COLO829 (cell line): Measurements from ENCODE around the gene DGCR8.

ENCODE experiments used
- DNase-seq: peaks from one replicate; pipeline ENCODE4 v3.0.0; 2012; ENCODE audit warnings: low spot score

DGCR8 gene

DNA sequence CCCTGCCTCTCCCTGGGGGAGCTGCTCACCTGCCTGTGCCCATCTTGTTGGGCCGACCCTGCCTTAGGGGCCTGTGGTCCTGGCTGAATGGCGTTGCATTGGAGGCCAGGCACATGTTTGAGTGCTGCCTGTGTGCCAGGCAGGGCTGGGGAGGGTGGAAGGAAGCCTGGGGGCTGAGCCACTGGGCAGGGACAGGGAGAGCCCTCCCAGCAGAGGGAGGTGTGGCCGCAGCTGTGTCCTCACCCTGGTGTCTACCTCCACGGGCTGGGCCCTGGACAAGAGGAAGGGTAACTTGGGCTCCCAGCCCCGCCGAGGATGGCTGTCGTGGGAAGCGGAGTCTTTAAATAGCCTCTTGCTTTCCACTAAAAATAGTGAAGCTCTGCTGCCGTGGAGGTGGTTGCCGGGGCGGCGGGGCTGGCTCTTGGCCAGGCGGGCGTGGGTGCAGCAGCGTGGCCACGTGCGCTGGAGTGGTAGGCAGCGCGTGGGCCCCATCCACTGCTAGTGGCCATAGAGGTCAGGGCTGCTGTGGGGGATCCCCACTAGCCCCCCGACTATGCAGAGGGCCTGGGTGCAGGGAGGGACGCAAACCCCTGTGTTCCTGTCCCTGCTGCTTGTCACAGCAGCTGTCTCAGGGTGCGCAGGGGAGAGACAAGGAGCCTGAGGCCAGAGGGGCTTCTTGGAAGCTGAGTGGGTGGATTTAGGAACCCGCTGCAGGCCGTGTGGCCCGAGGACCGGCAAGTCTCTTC lies 57.8 kb downstream of the DGCR8 start:
- no peak for DNase-seq

DNA sequence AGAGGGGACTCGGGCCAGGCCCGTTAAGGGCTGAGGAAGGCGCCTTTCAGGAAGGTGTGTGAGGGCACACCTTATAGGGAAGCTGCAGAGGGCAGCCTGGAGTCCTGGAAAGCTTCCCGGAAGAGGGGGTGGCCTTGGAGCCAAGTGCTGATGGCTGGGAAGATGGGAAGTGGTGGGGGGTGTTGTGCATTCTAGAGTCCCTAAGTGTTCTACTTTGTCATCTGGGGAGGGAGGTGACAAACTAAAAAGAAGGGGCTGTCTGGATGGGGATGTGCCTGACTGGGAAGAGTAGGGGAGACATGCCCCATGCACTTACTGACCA lies 58.3 kb downstream of the DGCR8 start:
- no peak for DNase-seq

DNA sequence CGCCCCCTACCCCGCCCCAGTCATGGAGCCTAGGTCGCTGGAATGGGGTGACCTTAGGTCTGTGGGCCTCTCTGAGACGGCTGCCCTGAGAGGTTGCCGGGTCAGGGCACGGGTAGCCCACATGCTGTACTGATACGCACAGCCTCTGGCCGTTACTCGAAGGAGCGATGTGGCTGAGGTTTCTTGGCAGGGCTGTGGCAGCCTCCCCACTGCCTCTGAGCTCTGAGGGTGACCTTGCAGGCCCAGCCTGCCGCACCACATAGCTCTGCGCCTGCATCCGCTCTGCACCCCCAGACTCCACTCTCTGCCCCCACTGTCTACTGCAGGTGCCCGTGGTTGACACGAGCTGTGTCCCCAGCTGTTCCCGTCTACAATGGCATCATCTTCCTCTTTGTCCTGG lies 58.8 kb downstream of the DGCR8 start:
- DNase-seq = no peak

DNA sequence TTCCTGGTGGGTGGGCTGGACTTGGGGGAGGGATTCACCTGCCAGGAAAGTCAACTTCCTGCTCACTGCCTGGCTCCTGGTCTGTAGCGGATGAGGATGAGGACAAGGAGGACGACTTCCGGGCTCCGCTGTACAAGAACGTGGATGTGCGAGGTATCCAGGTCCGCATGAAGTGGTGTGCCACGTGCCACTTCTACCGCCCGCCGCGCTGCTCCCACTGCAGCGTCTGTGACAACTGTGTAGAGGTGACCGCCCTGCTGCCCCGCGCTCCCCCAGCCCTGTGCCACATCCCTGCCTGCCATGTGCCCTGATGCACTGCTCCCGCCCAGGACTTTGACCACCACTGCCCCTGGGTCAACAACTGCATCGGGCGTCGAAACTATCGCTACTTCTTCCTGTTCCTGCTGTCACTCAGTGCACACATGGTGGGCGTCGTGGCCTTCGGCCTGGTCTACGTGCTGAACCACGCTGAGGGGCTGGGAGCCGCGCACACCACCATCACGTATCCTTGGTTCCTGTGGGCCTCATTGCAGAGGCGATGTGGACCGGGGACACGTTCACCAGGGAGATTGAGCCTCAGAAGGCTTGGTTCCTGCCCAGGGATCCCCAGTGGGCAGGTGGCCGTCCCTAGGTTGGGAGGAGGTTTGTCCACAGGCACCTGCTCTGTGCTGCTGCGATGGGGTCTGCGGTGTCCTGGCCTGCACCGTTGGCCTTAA lies 59.5 kb downstream of the DGCR8 start:
- no peak for DNase-seq

DNA sequence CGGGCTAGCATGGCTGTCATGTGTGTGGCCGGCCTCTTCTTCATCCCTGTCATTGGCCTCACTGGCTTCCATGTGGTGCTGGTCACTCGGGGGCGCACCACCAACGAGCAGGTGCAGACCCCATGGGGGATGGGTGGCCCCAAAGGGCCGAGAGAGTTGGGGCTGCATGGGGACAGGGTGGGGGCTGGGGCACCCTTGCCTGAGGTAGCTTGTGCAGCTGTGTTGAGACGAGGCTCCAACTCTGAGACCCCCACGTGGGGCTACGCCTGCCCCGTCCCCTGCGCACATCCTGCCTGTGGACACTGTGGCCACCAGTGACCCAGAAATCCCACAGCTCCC lies 60.0 kb downstream of the DGCR8 start:
- no peak for DNase-seq

DNA sequence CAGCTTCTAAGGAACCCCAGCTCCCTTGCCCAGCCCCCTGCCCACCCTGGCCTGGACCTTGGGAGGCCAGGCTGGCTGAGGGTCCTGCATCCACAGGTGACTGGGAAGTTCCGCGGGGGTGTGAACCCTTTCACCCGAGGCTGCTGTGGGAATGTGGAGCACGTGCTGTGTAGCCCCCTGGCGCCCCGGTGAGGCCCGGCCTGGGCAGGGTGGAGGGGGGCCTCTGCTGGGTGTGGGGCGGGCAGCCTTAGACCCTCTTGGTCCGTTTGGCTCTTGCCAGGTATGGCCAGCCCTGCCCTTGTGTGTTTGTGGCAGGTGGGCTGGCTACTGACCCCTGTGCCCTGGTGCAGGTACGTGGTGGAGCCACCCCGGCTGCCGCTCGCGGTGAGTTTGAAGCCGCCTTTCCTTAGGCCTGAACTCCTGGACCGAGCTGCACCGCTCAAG lies 60.5 kb downstream of the DGCR8 start:
- DNase-seq = no peak

DNA sequence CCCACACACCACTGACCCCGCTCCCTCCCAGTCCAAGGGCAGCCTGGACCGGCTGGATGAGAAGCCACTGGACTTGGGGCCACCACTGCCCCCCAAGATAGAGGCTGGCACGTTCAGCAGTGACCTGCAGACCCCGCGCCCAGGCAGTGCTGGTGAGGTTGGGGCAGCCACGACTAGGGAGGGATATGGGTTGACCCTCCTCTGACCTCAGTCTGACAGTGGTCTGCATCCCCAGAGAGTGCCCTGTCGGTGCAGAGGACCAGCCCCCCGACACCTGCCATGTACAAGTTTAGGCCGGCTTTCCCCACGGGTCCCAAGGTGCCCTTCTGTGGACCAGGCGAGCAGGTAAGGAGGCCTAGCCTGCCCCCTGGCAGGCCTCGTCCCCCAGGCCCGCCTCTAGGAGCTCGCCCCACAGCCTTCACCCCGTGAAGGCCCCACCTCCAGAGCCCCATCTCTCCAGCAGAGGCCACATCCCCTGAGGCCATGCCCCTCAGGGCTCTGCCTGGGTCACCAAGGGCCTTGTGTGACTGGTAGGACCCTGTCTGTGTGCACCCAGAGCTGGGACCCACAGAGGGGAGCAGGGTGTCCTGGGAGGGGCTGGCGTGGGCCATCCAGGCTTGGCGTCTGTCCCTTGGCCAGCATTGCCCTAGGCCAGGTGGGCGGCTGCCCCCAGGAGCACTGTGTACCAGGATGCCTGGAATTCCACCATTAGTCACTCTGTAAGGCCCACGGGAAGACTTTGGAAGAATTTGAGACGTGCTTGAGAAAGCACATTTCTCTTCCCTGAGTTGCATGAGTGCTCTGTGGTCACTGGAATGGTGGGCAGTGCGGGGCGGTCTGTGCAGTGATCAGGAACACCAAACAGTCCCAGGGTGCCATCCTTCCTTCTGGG lies 61.4 kb downstream of the DGCR8 start:
- no peak for DNase-seq

DNA sequence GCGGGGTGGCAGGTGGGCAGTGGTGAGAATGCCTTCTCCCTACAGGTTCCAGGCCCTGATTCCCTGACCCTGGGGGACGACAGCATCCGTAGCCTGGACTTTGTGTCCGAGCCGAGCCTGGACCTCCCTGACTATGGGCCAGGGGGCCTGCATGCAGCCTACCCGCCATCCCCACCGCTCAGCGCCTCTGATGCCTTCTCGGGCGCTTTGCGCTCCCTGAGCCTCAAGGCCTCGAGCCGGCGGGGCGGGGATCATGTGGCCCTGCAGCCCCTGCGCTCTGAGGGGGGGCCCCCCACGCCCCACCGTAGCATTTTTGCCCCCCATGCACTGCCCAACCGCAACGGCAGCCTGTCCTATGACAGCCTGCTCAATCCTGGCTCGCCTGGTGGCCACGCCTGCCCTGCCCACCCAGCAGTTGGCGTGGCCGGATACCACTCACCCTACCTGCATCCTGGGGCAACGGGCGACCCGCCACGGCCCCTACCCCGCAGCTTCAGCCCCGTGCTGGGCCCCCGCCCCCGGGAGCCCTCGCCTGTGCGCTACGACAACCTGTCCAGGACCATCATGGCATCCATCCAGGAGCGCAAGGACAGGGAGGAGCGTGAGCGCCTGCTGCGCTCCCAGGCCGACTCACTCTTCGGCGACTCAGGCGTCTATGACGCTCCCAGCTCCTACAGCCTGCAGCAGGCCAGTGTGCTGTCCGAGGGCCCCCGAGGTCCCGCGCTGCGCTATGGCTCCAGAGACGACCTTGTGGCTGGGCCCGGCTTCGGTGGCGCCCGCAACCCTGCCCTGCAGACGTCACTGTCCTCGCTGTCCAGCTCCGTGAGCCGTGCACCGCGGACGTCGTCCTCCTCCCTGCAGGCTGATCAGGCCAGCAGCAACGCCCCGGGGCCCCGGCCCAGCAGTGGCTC lies 62.9 kb downstream of the DGCR8 start:
- DNase-seq = no peak

DNA sequence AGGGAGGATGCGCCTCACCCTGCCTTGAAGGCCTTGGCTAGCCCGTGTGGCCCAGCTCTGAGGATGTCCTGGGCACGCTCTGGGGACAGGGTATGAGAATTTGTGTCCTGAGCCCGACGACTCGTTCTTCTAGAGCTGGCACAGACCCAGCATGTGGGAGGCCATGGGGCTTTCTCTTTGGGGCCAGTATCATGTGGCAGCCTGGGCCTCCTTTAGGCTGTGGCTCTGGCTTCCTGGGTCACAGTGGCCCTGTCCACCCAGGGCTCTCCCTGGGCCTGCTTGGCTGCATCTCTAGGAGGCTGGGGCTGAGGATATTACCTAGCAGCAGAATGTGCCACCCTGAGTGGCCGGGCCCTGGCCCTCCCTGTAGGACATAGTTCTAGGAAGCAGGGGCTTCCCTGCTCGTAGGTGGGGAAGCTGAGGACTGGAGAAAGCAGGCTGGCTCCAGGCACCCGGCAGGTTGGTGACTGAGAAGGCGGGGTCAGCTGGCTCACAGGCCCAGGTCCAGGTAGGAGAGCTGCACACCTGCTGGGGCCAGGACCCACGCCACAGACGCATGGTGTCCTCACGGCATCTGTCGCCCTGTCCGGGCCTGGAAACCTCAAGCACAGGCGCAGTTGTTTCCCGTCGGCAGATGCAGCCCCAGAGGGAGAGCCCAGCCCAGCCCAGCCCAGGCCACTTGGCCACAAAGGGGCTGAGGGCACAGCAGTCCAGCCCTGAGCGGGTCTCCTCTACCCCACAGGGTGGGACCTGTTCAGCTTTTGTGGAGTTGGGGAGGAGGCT lies 64.0 kb downstream of the DGCR8 start:
- no peak for DNase-seq

DNA sequence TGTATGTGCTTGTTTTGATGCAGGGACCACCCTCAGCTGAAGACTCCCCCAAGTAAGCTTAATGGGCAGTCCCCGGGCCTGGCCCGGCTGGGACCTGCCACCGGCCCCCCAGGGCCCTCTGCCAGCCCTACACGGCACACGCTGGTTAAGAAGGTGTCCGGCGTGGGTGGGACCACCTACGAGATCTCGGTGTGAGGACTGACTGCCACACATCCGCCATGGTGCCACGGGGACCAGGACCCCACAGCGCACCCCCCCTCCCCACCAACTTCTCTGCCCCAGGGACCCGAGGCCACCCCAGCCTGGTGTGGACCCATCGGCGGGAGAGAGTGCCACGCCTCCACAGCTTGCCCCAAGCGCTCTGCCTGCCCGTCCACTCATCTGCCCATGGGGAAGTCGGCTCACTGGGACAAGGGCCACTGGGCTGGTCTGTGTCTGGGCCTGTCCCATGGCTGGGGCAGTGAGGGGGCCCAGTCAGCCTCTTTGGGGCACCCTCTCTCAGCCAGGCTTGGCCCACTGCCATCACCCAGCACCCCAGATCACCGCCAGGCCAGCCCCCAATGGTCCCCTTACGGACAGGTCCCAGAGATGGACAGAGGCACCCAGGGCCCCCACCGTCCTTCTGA lies 65.3 kb downstream of the DGCR8 start:
- no peak for DNase-seq

DNA sequence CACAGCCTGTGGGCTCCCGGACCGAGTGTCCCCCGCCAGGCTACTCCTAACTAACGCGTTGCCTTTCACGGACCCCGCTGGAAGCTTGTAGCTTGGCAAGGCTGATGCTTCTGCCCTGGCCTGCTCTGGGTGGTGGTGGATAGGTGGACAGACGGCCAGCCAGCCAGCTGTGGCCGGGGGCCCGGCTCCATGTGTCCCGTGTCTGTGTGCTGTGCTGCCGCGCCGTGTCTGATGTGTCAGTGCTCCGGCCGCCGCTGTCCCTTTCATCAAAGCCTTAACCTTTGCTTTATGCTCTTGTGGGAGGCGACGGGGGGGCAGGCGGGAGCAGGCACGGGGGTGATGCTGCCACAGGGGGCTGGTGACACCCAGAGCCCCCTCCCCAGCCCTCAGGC lies 65.8 kb downstream of the DGCR8 start:
- DNase-seq = no peak

DNA sequence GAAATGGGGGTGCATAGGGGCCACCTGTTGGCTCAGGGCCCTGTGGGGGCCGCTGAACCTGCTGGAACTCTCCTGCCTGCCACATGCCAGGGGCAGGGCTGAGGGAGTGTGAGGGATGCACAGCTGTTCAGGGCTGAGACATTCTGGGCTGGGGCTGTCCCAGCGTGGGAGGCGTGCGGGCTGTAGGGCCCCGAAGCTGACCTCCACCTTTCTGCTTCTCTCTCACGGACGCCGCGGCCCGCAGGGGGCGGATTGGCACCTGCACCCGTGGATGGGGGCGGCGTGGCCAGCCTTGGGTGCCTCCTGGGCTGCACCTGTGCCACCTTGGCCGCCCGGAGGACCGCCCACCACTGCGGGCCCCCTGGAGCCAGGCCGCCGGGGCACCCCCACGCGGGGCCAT lies 66.7 kb downstream of the DGCR8 start:
- DNase-seq = no peak

DNA sequence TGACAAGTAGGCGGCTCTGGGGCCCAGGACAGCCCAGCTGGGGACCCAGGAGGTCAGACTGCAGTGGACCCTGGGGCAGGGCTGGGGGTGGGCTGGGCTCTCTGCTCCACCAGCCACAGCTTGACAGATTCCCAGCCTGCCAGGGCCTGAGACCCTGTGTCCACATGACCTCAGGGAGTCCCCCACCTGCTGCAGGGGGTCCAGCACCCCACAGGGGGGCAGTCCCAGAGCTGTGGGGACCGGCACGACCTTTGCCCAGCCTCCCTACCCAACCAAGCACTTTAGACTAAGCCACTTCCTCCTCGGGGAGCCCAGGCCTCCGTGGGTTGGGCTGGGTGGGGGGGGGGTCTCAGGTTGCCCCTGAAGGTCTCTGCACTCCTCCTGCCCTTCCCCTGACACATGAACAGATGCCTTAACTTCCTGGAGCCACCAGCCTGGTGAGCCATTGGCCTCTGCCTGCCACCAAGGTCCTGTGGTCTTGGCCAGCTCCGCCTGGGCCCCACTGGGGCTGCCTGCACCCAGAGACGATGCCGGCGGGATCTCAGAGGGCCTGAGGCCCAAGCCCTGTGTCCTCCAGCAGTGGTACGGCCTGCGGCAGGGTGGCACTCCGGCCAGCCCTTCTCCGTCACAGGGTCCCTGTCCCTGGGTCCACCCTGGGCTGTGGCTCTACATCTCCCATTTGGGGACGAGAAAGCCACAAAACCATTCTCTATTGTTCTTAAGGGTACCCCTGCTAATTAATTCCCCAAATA lies 67.4 kb downstream of the DGCR8 start:
- DNase-seq = no peak

DNA sequence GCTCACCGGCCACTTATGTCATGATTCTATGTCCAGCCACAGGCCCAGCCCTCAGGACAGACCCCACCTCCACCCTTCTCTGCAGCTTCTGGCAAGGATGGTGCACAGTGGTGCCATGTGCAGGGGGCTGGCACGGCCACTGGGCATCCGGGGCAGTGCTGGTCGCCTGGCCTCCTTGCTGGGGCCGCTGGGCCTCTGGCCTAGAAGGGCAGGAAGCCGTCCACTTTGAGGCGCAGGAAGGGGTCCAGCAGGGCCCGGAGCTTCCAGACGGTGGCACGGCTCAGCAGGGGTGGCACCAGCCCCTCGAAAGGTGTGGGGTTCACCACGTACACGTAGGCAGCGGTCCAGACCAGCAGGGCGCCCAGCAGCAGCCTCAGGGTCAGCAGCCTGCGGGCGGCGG lies 68.4 kb downstream of the DGCR8 start:
- DNase-seq = no peak

DNA sequence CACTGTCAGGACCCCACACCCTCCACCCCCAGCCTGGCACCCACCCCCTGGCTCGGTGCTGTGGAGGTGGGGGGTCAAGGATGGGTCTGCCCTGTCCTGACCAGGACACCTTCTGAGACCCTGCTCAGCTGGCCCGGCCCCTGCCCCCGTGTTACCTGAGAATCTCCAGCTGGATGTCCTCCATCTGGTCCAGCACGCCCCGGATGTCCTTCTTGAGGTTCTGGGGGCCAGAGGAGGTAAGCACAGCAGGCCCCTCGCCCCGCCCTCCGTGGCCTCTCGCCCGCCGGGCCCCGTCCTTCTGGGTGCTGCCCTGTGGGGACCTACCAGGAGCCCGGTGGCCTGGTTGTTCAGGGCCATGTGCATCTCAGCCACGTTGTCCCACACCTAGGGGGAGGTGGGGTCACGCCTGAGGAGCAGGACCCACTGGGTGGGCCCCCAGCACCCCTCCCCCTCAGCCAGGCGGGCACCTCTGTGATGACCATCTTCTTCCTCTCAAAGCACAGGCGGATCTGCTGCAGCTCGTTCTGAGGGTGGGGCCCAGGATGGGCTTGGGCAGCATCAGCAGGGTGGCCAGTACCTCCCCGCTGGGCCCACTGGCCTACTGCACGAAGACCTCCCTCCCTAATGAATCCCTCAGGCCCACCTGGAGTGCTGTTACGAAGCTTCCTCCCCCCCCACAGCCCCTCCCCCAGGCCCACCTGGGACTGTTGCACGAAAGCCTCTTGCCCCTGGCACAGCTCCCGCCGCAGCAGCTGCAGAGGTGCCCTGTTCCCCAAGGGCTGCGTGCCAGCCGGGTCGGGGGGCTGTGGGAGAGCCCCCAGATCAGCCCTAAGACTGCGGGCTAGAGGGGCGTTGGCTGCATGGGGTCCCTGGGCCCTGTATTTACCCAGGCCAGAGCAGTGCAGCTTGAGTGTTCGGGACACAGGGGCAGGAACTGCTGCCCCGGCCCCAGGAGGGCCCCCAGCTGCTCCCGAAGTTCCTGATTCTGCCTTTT lies 69.5 kb downstream of the DGCR8 start:
- DNase-seq = no peak

DNA sequence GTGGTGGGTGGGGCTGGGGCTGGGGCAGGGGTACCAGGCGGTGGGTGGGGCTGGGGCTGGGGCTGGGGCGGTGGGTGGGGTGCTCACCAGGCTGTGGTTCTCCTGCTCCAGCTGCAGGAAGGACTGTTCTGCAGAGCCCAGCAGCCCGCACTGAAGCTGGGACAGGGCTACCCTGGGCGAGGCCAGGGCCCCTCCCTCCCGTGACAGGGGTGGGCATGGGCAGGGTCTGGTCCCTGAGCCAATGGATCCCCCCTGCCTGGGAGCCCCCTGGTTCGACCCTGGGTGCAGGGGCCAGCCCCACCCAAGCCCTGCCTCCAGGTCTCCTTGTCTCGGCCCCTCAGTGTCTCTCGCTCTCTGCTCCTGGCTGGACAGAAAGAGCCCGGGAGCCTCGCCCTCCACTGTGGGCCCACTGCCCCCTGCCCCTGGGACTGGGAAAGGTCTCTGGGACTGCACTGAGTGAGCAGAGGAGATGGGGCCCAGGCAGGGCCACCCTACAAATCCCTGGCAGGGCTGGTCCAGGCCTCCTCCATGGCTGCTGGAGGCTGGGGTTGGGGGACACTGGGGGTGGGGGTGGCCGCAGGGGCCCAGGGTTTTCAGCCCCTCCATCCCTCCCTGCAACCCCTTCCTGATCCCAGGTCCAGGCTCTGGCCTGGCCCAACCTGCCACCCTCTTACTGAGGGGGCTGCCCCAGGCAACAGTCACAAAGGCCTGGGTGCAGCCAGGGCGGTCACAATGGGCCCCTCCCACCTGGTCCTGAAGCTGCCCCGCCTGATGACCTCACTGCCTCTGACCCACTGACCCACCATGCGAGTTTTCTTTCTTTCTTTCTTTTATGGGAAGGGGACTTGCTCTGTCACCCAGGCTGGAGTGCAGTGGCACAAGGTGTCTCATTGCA lies 70.6 kb downstream of the DGCR8 start, which contains the start of gene CCDC188:
Gene CCDC188 (minus strand): TSS at position 675 of the 895 bp plus-strand sequence. CDS start 69 bp downstream, at position 606.
- DNase-seq = no peak

DNA sequence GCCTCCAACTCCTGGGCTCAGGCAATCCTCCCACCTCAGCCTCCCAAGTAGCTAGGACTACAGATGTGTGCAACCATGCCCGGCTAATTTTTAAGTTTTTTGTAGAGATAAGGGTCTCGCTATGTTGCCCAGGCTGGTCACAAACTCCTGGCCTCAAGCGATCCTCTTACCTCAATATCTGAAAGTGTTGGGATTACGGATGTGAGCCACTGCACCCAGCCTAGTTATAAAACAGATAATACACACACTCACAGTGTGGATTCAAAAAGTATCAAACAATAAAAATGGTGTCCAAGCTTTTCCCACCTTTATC lies 71.2 kb downstream of the DGCR8 start:
- DNase-seq = no peak

DNA sequence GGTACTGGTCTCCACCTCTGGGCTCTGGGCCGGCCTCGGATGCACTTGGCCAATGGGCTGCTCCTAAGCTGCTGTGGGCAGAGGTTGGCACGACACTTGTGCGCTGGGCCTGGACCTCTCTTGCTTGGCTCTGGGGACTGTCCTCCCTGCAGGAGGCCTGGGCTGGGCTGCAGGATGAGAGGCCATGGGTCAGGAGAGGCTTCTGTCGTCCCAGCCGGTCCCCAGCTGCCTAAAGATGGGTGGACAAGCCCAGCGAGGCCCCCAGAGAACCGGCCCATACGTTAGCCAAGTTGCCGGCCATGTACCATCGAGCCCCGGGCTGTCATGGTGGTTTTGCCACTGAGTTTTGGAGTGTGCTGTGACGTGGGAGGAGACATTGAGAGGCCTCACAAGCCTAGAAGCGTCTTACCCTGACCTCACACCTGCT lies 72.4 kb downstream of the DGCR8 start:
- DNase-seq = no peak
